HG03378 (cell line): ENCODE data around the gene MZT1.

Experiments
- ATAC-seq: cut with Tn5 transposase; IDR thresholded peaks from one replicate; pipeline ENCODE4 v1.9.1; 2021; ENCODE audit warnings: mild to moderate bottlenecking, moderate library complexity; ENCODE audit not compliant: unreplicated experiment

Gene MZT1

DNA sequence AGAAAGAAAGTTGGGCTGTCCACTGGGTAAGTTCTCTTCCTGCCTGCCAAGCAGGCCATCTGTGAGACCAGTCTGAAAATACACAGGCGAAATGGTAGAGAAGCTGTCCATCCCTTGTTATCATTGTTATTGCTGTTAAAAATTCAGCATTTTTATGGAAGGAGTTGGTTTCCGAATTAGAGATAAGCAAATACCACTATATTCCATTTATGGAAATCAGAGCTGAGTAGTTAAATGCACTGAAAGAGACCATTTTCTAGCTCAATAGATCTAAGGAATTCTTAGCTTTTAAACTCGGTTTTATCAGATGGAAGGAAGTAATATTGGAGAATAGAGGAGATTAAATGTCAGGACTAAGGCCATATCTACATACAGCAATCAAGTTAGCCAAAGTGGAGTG, 40.7 kb downstream of the MZT1 start:
- no peak for ATAC-seq

DNA sequence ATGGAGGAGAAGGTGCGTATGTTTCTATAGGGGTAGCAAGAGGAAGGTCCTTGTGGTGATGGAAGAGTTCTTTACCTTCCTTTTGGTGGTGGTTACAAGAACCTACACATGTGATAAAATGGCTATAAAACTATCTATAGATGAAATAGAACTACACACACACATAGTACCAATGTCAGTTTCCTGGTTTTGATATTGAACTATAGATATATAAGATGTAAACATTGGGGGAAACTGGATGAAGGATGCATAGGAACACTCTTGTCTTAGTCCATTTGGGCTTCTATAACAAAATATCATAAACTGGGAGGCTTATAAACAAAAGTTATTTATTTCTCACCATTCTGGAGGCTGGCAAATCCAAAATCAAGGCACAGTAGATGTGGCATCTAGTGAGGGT, 47.1 kb downstream of the MZT1 start:
- ATAC-seq = no peak

DNA sequence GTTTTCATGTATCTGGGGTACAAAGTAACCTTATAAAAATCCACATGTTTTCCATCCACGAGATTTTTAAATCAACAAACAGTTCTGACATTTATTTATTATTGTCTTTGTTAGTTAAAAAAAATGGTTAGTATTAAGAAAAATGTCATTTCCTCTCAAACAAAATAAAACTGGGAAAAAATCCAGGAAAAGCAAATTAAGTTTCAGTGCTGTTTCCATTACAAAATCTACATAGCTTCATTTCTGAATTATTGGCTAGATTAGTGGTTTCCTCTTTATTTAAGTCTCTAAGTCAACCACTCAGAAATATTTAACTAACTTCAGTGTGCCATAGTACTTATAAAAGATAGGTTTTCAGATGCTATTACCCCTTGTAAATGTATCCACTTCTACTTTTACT, 49.1 kb downstream of the MZT1 start:
- no peak for ATAC-seq

DNA sequence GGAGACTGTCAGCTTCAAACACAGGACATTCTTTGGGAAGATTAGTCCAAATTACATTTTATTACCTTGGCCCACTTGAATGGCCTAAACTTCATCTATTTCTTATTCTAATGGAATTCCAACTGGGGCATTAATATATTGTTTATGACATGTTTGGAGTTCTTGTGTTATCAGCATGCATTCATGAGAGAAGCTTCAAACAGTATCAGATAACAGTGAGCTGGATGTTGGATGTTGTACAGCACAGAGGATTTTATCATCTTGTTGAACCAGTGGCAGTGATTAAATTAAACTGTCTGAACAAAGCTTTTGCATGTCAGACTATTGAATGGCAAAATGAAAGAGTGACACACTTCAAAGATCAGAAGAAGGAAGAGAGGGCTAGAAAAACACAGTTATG, 50.0 kb downstream of the MZT1 start:
- ATAC-seq = no peak

DNA sequence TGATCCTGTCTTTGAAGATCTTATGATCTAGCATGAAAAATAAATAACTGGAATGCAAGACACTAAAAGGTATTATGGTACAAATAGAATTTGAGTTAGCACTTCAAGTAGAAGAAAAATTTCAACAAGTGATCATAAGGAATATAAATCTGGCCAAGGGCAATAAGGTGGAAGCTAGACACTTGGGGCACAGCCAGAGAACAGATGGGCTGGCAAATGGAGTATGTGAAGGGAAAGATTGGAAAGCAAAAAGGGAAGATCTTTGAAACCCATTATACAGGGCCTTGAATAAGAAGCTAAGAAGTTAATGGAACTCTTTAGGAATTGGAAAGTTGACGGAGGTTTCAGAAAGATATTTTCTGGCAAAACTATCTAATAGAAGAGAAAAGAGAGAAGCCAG, 61.0 kb downstream of the MZT1 start:
- ATAC-seq = no peak

DNA sequence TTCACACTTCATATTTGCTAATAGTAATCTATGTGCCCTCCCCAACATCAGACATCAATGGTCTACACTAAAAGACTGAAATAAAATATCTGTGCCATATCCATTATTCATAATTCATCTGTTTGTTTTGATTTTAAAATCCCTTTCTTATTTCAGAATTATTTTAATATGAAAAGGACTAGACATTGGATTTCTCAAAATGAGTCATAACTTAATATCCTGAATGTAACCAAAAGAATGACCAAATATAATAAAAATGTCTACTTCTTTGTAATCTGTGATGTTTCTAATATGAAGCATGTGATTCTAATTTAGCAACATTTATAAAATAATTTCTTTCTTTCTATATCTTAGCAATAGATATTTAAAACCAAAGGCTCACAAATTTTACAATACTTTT, 64.9 kb downstream of the MZT1 start:
- no peak for ATAC-seq
